ENCODE measurements around the gene OR4D5.

The OR4D5 gene

DNA sequence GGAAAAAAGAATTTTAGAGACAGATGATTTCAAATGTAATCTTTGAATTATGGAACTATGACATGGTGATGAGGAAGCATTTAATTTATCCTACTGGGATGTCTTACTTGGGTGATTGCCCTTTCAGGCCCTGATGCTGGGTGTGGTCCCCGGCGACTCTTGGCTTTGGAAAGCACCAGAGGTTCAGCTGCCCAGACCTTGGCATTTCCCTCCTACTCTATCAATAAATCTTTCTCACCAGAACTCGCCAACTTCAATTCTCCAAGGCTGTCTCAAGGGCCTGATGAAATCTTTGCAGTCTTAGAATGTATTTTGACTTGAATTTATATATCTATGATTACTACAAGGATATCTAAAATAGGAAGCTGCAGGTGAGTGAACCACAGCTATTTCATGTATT is 18.5 kb upstream of the OR4D5 start:
- H3K4me3 ChIP-seq (ENCODE audit: low read depth, low read length) = no peak overlapping the region
- DNase-seq (ENCODE audit: low read depth) = no peak
- TF ChIP-seq, protein P1, sequence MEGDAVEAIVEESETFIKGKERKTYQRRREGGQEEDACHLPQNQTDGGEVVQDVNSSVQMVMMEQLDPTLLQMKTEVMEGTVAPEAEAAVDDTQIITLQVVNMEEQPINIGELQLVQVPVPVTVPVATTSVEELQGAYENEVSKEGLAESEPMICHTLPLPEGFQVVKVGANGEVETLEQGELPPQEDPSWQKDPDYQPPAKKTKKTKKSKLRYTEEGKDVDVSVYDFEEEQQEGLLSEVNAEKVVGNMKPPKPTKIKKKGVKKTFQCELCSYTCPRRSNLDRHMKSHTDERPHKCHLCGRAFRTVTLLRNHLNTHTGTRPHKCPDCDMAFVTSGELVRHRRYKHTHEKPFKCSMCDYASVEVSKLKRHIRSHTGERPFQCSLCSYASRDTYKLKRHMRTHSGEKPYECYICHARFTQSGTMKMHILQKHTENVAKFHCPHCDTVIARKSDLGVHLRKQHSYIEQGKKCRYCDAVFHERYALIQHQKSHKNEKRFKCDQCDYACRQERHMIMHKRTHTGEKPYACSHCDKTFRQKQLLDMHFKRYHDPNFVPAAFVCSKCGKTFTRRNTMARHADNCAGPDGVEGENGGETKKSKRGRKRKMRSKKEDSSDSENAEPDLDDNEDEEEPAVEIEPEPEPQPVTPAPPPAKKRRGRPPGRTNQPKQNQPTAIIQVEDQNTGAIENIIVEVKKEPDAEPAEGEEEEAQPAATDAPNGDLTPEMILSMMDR (IDR thresholded peaks at IDR 0.05; ENCODE audit: low read depth, low read length, missing control alignments) = no peak
- in situ Hi-C loops (cut with HindIII; ENCODE audit: low sequenced_read_pairs) = no loop called here

DNA sequence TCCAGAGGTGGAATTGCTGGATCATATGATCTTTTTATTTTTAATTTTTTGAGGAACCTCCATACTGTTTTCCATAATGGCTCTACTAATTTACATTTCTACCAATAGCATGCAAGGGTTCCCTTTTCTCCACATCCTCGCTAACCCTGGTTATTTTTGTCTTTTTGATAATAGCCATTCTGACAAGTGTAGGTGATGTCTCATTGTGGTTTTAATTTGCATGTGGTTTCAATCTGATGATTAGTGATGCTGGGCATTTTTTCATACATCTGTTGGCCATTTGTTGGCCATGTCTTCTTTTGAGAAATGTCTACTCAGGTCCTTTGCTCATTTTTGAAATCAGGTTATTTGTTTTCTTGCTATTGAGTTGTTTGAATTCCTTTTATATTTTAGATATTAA is 15.4 kb upstream of the OR4D5 start:
- in situ Hi-C loops (cut with HindIII; ENCODE audit: low sequenced_read_pairs) = no loop called here
- H3K4me3 ChIP-seq (ENCODE audit: low read depth, low read length) = no peak overlapping the region
- DNase-seq (ENCODE audit: low read depth) = no peak
- TF ChIP-seq, protein P1 (IDR thresholded peaks at IDR 0.05; ENCODE audit: low read depth, low read length, missing control alignments) = no peak

DNA sequence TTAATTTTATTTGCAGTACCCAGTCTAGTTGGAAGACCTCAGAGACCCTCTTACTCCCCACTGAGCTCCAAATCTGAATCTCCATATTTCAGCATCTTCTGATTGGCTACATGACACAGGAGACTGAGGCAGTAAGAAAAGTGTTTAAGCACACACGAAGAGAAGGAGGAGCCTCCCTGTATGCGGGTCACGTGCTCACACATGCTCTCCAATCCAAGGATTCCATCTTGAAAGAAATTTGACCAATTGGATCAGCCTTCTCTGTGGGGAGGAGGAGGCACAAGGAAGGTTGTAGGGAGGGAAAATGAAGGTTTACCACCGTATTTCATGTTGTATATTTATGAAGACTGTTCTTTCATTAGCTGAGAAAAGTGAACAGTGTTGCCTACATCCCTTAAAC is 3.0 kb downstream of the OR4D5 start:
- H3K4me3 ChIP-seq (ENCODE audit: low read depth, low read length) = no peak overlapping the region
- in situ Hi-C loops (cut with HindIII; ENCODE audit: low sequenced_read_pairs) = no loop called here
- TF ChIP-seq, protein P1 (IDR thresholded peaks at IDR 0.05; ENCODE audit: low read depth, low read length, missing control alignments) = no peak
- no peak for DNase-seq (ENCODE audit: low read depth)

DNA sequence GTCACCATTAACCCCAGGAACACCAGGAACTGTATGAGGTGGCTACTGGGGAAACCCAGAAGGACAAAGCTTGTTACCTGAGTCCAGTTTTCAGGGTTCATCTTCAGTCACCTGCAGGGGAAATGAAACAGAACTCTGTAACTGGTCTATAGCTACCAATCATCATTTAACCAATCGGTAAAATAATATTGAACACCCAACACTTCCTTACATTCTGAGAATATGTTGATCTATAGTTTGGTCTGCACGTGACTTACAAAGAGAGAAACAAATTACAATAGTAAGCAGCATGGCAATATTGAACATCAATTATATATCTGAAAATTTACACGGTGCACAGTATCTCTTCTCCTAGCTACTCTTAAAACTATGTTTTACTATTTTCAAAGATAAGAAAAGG is 4.3 kb downstream of the OR4D5 start, which contains the start of gene OR6T1:
Gene OR6T1, minus strand, starts transcription at position 101 of the 400 bp plus-strand sequence. Its CDS starts 0 bp downstream, at position 101.
- in situ Hi-C loops (cut with HindIII; ENCODE audit: low sequenced_read_pairs) = no loop called here
- TF ChIP-seq, protein P1 (IDR thresholded peaks at IDR 0.05; ENCODE audit: low read depth, low read length, missing control alignments) = no peak
- no peak for DNase-seq (ENCODE audit: low read depth)
- H3K4me3 ChIP-seq (ENCODE audit: low read depth, low read length) = no peak within 1 kb of the TSS

DNA sequence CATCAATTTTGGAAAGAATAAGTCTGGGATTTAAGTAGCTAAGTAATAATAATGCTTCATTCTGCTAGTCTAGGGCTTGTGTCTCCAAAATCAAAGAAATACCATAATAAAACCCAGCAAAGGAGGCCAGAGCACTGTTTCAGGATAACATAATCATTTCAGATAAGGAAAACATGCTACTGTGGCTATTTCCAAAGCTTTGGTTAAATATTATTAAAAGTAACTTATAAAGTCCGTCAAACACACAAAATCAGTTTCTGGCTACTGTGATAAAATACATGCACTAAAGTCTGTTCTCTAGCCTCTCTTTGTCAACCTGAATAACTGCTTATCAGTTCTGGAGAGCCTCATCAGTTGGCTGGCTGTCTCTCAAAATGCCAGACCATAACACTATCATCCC is 5.7 kb downstream of the OR4D5 start:
- DNase-seq (ENCODE audit: low read depth) = no peak
- H3K4me3 ChIP-seq (ENCODE audit: low read depth, low read length) = no peak overlapping the region
- in situ Hi-C loops (cut with HindIII; ENCODE audit: low sequenced_read_pairs) = no loop called here
- TF ChIP-seq, protein P1 (IDR thresholded peaks at IDR 0.05; ENCODE audit: low read depth, low read length, missing control alignments) = no peak

DNA sequence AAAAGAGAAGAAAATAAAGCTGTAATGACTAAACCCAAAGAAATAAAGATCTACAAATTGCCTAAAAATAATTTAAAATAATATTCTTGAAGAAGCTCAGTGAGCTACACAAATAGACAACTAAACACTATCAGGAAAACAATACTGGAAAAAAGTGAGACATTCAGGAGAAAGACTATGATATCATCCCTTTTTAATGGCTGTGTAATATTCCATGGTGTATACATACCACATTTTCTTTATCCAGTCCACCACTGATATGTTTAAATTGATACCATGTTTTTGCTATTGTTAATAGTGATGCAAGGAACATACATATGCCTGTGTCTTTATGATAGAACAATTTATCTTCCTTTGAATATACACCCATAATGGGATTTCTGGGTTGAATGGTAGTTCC is 17.3 kb downstream of the OR4D5 start:
- H3K4me3 ChIP-seq (ENCODE audit: low read depth, low read length) = no peak overlapping the region
- TF ChIP-seq, protein P1 (IDR thresholded peaks at IDR 0.05; ENCODE audit: low read depth, low read length, missing control alignments) = no peak
- DNase-seq (ENCODE audit: low read depth) = no peak
- in situ Hi-C loops (cut with HindIII; ENCODE audit: low sequenced_read_pairs) = no loop called here

DNA sequence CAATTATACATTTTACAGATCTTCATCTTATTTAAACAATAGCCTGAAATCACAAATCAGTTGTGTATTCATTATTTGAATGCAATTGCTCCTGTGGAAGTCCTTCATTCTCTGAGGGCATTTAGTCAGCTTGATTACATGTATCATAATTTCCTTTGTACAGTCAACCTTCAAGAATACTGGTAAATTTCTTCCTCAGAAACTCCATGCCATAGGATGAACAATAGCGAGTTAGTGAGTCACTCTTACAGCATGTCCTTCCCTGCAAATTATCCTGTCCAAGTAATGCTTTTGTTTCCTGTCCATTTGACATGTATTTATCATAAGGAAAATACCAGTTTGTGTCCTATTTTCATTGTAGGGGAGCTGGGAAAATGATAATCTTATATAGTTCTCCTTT is 34.4 kb downstream of the OR4D5 start:
- H3K4me3 ChIP-seq (ENCODE audit: low read depth, low read length) = no peak overlapping the region
- in situ Hi-C loops (cut with HindIII; ENCODE audit: low sequenced_read_pairs) = no loop called here
- TF ChIP-seq, protein P1 (IDR thresholded peaks at IDR 0.05; ENCODE audit: low read depth, low read length, missing control alignments) = no peak
- peak; percentile 43 for DNase-seq (ENCODE audit: low read depth)

Measured in astrocyte of the cerebellum (primary cell).